Kidney (tissue), 14 donors: ENCODE data around the gene SOHLH2. TPM values are rescaled to one million over a fixed set of nuclear protein-coding genes. Genes with fewer than 3 reads are reported as not detected.

Source experiments
- DNase-seq, 5 donors: peaks; one replicate each; pipeline ENCODE4 v3.0.0-alpha.2; 2013 to 2020
- FAIRE-seq: peaks from 2 replicates; lab custom pipeline; 2012; peaks lifted over from hg19 to GRCh38; lab: Jason Lieb, UNC
- H3K27ac ChIP-seq, 2 donors: one replicate each; pipeline ENCODE4 v1.7.0; 2013; ENCODE audit warnings: low read depth in 2 of 2, low read length in 2 of 2, inconsistent platforms in 1 of 2
- H3K27me3 ChIP-seq: one replicate; pipeline ENCODE4 v1.7.1; 2013; ENCODE audit warnings: low read length, inconsistent platforms; ENCODE audit not compliant: control insufficient read depth, insufficient read depth
- H3K36me3 ChIP-seq, 3 donors: one replicate each; pipeline versions ENCODE4 v1.7.0 to v1.7.1; 2013; ENCODE audit warnings: low read length in 3 of 3, control low read depth in 1 of 3, inconsistent platforms in 1 of 3; ENCODE audit not compliant: insufficient read depth in 3 of 3, control insufficient read depth in 2 of 3
- H3K4me1 ChIP-seq, 3 donors: one replicate each; pipeline versions ENCODE4 v1.7.0 to v1.7.1; 2013; ENCODE audit warnings: low read length in 3 of 3, inconsistent platforms in 1 of 3, low read depth in 1 of 3; ENCODE audit not compliant: control insufficient read depth in 2 of 3, insufficient read depth in 2 of 3
- H3K4me3 ChIP-seq, 3 donors: one replicate each; pipeline versions ENCODE4 v1.7.0 to v1.8.1; 2013; ENCODE audit warnings: low read length in 3 of 3, control low read depth in 1 of 3, inconsistent platforms in 1 of 3
- H3K9ac ChIP-seq, 3 donors: one replicate each; pipeline versions ENCODE4 v1.7.0 to v1.7.1; 2013; ENCODE audit warnings: low read length in 3 of 3, control low read depth in 1 of 3, inconsistent platforms in 1 of 3
- H3K9me3 ChIP-seq, 3 donors: one replicate each; pipeline versions ENCODE4 v1.7.0 to v1.7.1; 2013; ENCODE audit warnings: low read length in 3 of 3, control low read depth in 1 of 3, inconsistent platforms in 1 of 3; ENCODE audit not compliant: control insufficient read depth in 2 of 3, insufficient read depth in 1 of 3
- intact Hi-C: fragments of 100-400 bp; cut with DNase I; formaldehyde crosslinking; loops from one replicate; pipeline ENCODE4 v1.11.1; 2022
- polyA plus RNA-seq: library from polyadenylated mRNA; stranded (reverse); fragments of 350-450 nt; fragmentation: Illumina TruSeq; extraction: RNeasy Lipid Tissue Mini Kit (QIAGEN cat#74804); gene quantifications from one replicate; pipeline ENCODE4 v1.2.3, GENCODE V29; 2014; ENCODE audit warnings: low read depth, low replicate concordance; ENCODE audit not compliant: insufficient read depth
- total RNA-seq: library from RNA; stranded (reverse); fragmentation: NEBNext Ultra II Directional; extraction: Animal tissue kit (Norgen Biotek cat#: 25700); gene quantifications from one replicate; pipeline ENCODE4 v1.2.1, GENCODE V29; 2021
- TF ChIP-seq, protein P1 (sequence below): IDR thresholded peaks from 3 replicates; pipeline ENCODE4 v1.5.1; 2012; ENCODE audit warnings: mild to moderate bottlenecking, moderate library complexity, borderline replicate concordance; ENCODE audit not compliant: insufficient read depth; ENCODE audit errors: extremely low read depth
- donor health status: control.
- donor health status: control.
- donor health status: control.
- donor health status: control.
- donor health status: control.
- donor health status: DM: yes; HTN: yes; CAD: no.
- donor health status: Normal renal cell carcinoma (clear cell type).

The SOHLH2 gene
- total and polyA plus RNA-seq, 2 donors from 2014 or later: 0.17 to 0.54 TPM

DNA sequence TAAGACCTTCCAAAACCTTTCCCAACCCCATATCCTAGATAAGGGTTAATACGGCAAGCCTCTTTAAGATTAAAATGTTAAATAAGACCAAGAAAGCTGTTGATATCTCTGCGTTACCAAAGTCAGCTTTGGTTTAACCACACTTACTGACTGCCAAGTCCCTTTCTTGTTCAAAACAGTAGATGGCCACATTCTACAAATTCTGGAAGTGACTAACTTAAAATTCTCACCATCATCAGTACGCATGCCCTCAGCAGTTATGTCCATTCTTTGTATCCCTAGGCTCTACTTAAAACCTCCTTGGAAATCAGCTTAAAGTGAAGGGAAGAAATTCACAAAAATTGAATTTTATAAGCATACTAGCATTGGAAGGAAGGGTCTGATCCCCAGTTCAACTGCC, 23.6 kb downstream of the SOHLH2 start:
- Histone ChIP-seq H3K36me3 (no peaks in the 10 kb centered on the region), H3K9ac (no peak overlapping the region), H3K27me3 (no peaks in the 10 kb centered on the region), H3K4me1 (no peaks in the 10 kb centered on the region), H3K27ac (no peak overlapping the region), H3K9me3 (no peaks in the 10 kb centered on the region), H3K4me3 (no peak overlapping the region)
- FAIRE-seq (no peak), DNase-seq (no peak)
- TF ChIP-seq, protein P1, sequence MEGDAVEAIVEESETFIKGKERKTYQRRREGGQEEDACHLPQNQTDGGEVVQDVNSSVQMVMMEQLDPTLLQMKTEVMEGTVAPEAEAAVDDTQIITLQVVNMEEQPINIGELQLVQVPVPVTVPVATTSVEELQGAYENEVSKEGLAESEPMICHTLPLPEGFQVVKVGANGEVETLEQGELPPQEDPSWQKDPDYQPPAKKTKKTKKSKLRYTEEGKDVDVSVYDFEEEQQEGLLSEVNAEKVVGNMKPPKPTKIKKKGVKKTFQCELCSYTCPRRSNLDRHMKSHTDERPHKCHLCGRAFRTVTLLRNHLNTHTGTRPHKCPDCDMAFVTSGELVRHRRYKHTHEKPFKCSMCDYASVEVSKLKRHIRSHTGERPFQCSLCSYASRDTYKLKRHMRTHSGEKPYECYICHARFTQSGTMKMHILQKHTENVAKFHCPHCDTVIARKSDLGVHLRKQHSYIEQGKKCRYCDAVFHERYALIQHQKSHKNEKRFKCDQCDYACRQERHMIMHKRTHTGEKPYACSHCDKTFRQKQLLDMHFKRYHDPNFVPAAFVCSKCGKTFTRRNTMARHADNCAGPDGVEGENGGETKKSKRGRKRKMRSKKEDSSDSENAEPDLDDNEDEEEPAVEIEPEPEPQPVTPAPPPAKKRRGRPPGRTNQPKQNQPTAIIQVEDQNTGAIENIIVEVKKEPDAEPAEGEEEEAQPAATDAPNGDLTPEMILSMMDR: no peak
- intact Hi-C loops: no loop called here

DNA sequence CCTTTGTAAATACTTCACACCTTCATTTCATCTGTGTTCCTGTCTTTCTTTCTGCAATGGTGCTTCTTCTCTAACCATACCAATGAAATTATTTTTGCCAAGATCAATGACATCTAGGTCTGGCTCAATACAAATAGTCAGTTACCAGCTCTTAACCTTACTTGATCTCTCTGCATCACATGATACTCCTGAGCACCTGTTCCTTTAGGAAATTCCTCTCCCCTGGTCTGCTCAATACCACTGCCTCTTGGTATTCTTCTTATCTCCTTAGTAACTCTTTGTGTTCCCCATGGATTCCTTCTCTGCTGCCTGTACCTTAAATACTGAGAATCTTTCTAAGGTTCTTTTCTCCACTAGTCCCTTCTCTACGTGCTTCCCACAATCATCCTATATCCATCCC, 25.9 kb downstream of the SOHLH2 start:
- intact Hi-C loops: no loop called here
- DNase-seq (no peak), FAIRE-seq (no peak)
- Histone ChIP-seq H3K9me3 (no peaks in the 10 kb centered on the region), H3K27ac (no peak overlapping the region), H3K4me3 (no peak overlapping the region), H3K9ac (no peak overlapping the region), H3K27me3 (no peaks in the 10 kb centered on the region), H3K36me3 (no peaks in the 10 kb centered on the region), H3K4me1 (no peaks in the 10 kb centered on the region)
- TF ChIP-seq, protein P1: no peak

DNA sequence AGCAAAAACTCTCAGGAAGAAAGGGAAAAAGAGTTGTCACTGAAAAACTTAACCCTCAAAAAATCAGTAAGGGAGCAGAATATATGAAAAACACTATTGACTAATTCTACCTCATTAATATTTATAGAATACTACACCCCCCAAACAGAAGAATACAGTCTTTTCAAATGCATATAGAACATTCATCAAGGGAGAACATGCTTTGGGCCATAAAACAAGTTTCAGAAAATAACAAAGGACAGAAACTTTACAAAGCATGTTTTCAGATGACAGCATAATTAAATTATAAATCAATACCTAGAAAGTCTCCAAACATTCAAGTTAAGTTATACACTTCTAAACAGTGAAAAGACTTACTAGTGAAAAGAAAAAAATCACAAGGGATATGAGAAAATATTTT, 30.5 kb downstream of the SOHLH2 start:
- H3K9ac ChIP-seq: no peak overlapping the region
- DNase-seq: no peak
- no peaks in the 10 kb centered on the region for H3K9me3 ChIP-seq
- TF ChIP-seq, protein P1: no peak
- FAIRE-seq: no peak
- H3K4me1 ChIP-seq: no peaks in the 10 kb centered on the region
- no peak overlapping the region for H3K27ac ChIP-seq
- intact Hi-C loops: no loop called here
- no peak overlapping the region for H3K4me3 ChIP-seq
- no peaks in the 10 kb centered on the region for H3K36me3 ChIP-seq
- no peaks in the 10 kb centered on the region for H3K27me3 ChIP-seq

DNA sequence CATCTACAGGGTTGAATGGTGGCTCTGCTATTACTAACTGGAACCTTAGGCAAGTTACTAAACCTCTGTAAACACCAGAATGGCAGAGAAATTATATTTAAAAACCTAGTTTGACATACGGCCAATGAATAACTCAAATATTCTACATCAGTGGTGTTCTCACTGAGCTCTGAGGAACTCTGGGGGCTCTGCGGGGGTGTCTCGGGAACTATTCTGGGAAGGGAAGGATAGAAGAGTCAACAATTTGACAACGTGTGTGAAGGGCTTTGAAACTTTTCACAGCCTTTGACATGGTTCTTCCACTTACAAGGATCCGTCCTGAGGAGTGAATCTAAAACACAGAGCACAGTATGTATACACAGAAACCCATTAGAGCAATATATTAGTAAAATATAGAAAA, 38.7 kb downstream of the SOHLH2 start:
- no peak overlapping the region for H3K9ac ChIP-seq
- no peak overlapping the region for H3K27ac ChIP-seq
- intact Hi-C loops: no loop called here
- no peaks in the 10 kb centered on the region for H3K9me3 ChIP-seq
- H3K27me3 ChIP-seq: no peaks in the 10 kb centered on the region
- no peak for FAIRE-seq
- no peaks in the 10 kb centered on the region for H3K4me1 ChIP-seq
- DNase-seq: no peak
- no peak overlapping the region for H3K4me3 ChIP-seq
- TF ChIP-seq, protein P1: no peak
- H3K36me3 ChIP-seq: no peaks in the 10 kb centered on the region
